Esophagus muscularis mucosa (tissue), 4 donors: ENCODE results near the gene SCGN.

Experiments
- EP300 ChIP-seq: sonication (generic); formaldehyde crosslinking; IDR thresholded peaks from one replicate; pipeline ENCODE4 v1.6.1; 2017; ENCODE audit warnings: antibody characterized with exemption
- POLR2A ChIP-seq: fragments of 450-650 bp; IDR thresholded peaks from one replicate; pipeline ENCODE4 v1.6.1; 2017; ENCODE audit warnings: antibody characterized with exemption, moderate library complexity, mild to moderate bottlenecking, low read depth
- POLR2AphosphoS5 ChIP-seq, 2 donors: sonication (generic); formaldehyde crosslinking; IDR thresholded peaks; one replicate each; pipeline ENCODE4 v1.6.1; 2017; ENCODE audit warnings: antibody characterized with exemption in 2 of 2
- TF ChIP-seq, protein P1 (sequence below), 3 experiments: fragments of 200-600 bp in 2 of 3; fragments of 450-650 bp in 1 of 3; sonication (generic) in 2 of 3; IDR thresholded peaks; one replicate each; pipeline ENCODE4 v1.5.1; 2017 to 2019; ENCODE audit warnings: antibody characterized with exemption in 3 of 3, mild to moderate bottlenecking in 2 of 3, moderate library complexity in 1 of 3

GRCh38 chr6:25746968-25747367 is 95.0 kb downstream of the SCGN start:
- TF ChIP-seq POLR2AphosphoS5 (IDR thresholded peaks at IDR 0.05) (no peak), POLR2A (no peak), EP300 (no peak)
- TF ChIP-seq, protein P1, sequence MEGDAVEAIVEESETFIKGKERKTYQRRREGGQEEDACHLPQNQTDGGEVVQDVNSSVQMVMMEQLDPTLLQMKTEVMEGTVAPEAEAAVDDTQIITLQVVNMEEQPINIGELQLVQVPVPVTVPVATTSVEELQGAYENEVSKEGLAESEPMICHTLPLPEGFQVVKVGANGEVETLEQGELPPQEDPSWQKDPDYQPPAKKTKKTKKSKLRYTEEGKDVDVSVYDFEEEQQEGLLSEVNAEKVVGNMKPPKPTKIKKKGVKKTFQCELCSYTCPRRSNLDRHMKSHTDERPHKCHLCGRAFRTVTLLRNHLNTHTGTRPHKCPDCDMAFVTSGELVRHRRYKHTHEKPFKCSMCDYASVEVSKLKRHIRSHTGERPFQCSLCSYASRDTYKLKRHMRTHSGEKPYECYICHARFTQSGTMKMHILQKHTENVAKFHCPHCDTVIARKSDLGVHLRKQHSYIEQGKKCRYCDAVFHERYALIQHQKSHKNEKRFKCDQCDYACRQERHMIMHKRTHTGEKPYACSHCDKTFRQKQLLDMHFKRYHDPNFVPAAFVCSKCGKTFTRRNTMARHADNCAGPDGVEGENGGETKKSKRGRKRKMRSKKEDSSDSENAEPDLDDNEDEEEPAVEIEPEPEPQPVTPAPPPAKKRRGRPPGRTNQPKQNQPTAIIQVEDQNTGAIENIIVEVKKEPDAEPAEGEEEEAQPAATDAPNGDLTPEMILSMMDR (IDR thresholded peaks at IDR 0.05) = no peak
